K562 (cell line): ENCODE measurements around the gene CYP2A6. TPM values are rescaled to one million over a fixed set of nuclear protein-coding genes. Genes with fewer than 3 reads are reported as not detected.
A peak's percentile ranks its signal among the peaks of the same experiment; 100 is the strongest.

Experiments used
- ATAC-seq: fragments of 200-7000 bp; cut with Tn5 transposase; 3 replicates; pipeline ENCODE4 v1.9.1; 2020; ENCODE audit warnings: moderate library complexity
- BruUV-seq: library from RNA; stranded (reverse); fragments of 400-500 nt; replicated peaks from 2 replicates; lab custom pipeline; 2021; lab: Mats Ljungman, UMichigan
- CTCF ChIA-PET: fragments of 300-600 bp; formaldehyde crosslinking; extraction: SDS; loops from one replicate; lab custom pipeline; 2021; ENCODE audit warnings: low intra/inter-chr PET ratio; lab: Yijun Ruan, JAX
- POLR2A ChIA-PET: fragments of 300-600, 350-650 bp; sonication (Branson Sonifier 250); formaldehyde crosslinking; extraction: SDS; loops from one replicate; lab custom pipeline; 2021; ENCODE audit warnings: antibody characterized with exemption, inconsistent platforms; lab: Yijun Ruan, JAX
- DNase-seq, 4 experiments: peaks; one replicate each; pipeline versions ENCODE4 v3.0.0 to v3.0.0-alpha.2; 2011 to 2018; ENCODE audit warnings: low spot score in 3 of 4, mixed read lengths in 3 of 4; ENCODE audit errors: extremely low read depth in 1 of 4
- FAIRE-seq: peaks from 2 replicates; lab custom pipeline; 2011; peaks lifted over from hg19 to GRCh38; lab: Jason Lieb, UNC
- H2AFZ ChIP-seq: 2 replicates; pipeline ENCODE4 v1.6.0; 2011; ENCODE audit warnings: low read depth, low read length, control low read depth, inconsistent platforms
- H3K27ac ChIP-seq: fragments of 200-600 bp; 3 replicates; pipeline ENCODE4 v1.8.0; 2011; ENCODE audit warnings: low read depth, mild to moderate bottlenecking, control low read depth, inconsistent platforms, low read length, moderate library complexity, mixed read lengths; ENCODE audit errors: extremely low read depth
- H3K27me3 ChIP-seq, 2 experiments: fragments of 300-600 bp in 1 of 2; 2 replicates in 1 of 2; 3 replicates in 1 of 2; pipeline versions ENCODE4 v1.6.0 to v1.8.0; 2011; ENCODE audit warnings: inconsistent platforms in 2 of 2, low read length in 2 of 2, mild to moderate bottlenecking in 1 of 2, mixed read lengths in 1 of 2, moderate library complexity in 1 of 2; ENCODE audit not compliant: control insufficient read depth in 2 of 2, insufficient read depth in 2 of 2
- H3K36me3 ChIP-seq: fragments of 300-600 bp; 3 replicates; pipeline ENCODE4 v1.8.0; 2011; ENCODE audit warnings: mild to moderate bottlenecking, low read length, inconsistent platforms; ENCODE audit not compliant: control insufficient read depth, insufficient read depth
- H3K4me1 ChIP-seq, 2 experiments: fragments of 200-600 bp in 1 of 2; replicated peaks in 1 of 2; 2 replicates in 1 of 2; 3 replicates in 1 of 2; pipeline versions ENCODE4 v1.5.1 to v1.8.0; 2011; ENCODE audit warnings: inconsistent platforms in 2 of 2, low read length in 2 of 2, mild to moderate bottlenecking in 1 of 2, mixed read lengths in 1 of 2, moderate library complexity in 1 of 2; ENCODE audit not compliant: control insufficient read depth in 2 of 2, insufficient read depth in 2 of 2
- H3K4me2 ChIP-seq: 2 replicates; pipeline ENCODE4 v1.6.1; 2011; ENCODE audit warnings: low read length, control low read depth, inconsistent platforms, mixed read lengths; ENCODE audit not compliant: insufficient read depth
- H3K4me3 ChIP-seq: fragments of 200-600 bp; sonication (generic), shearing (Covaris generic); 2 replicates; pipeline ENCODE4 v1.5.1; 2016; ENCODE audit warnings: control low read depth, inconsistent platforms
- H3K79me2 ChIP-seq: fragments of 200-600 bp; 3 replicates; pipeline ENCODE4 v1.8.0; 2011; ENCODE audit warnings: low read length, inconsistent platforms; ENCODE audit not compliant: control insufficient read depth, insufficient read depth
- H3K9ac ChIP-seq, 2 experiments: 2 replicates each; pipeline versions ENCODE4 v1.6.0 to v1.6.1; 2011; ENCODE audit warnings: low read depth in 2 of 2, low read length in 2 of 2, control low read depth in 1 of 2, inconsistent platforms in 1 of 2, mild to moderate bottlenecking in 1 of 2, mixed read lengths in 1 of 2; ENCODE audit not compliant: insufficient read depth in 1 of 2
- H3K9me1 ChIP-seq: one replicate; pipeline ENCODE4 v1.6.0; 2011; ENCODE audit warnings: inconsistent platforms, mild to moderate bottlenecking, low read length, moderate library complexity; ENCODE audit not compliant: control insufficient read depth, insufficient read depth
- H3K9me3 ChIP-seq: replicated peaks from 2 replicates; pipeline ENCODE4 v1.5.1; 2011; ENCODE audit warnings: low read depth, low read length, inconsistent platforms; ENCODE audit not compliant: control insufficient read depth, insufficient read depth
- H4K20me1 ChIP-seq: replicated peaks from 2 replicates; pipeline ENCODE4 v1.6.1; 2011; ENCODE audit warnings: low read length, inconsistent platforms, mixed read lengths; ENCODE audit not compliant: control insufficient read depth, insufficient read depth
- ARNT ChIP-seq, 2 experiments: fragments of 450-650 bp; IDR thresholded peaks; 2 replicates each; pipeline ENCODE4 v1.6.1; 2016; ENCODE audit warnings: mild to moderate bottlenecking in 1 of 2
- EZH2 ChIP-seq: IDR thresholded peaks from 2 replicates; pipeline ENCODE4 v1.6.1; 2012; ENCODE audit warnings: low read depth, mild to moderate bottlenecking, inconsistent platforms, low read length, borderline replicate concordance
- MAFG ChIP-seq: fragments of 450-650 bp; conservative IDR thresholded peaks from 2 replicates; pipeline ENCODE4 v1.6.1; 2016; ENCODE audit warnings: missing genetic modification characterization, missing compliant biosample characterization
- NFIC ChIP-seq: fragments of 450-650 bp; IDR thresholded peaks from 2 replicates; pipeline ENCODE4 v1.6.1; 2017; ENCODE audit warnings: mild to moderate bottlenecking, inconsistent platforms
- POLR2A ChIP-seq: fragments of 450-650 bp; conservative IDR thresholded peaks from 2 replicates; pipeline ENCODE4 v1.6.1; 2016
- RBFOX2 ChIP-seq: fragments of 200-400 bp; formaldehyde crosslinking; IDR thresholded peaks from 2 replicates; pipeline ENCODE4 v1.6.1; 2017; ENCODE audit warnings: low read depth, mild to moderate bottlenecking, low read length, moderate library complexity
- RFX1 ChIP-seq: fragments of 450-650 bp; IDR thresholded peaks from 2 replicates; pipeline ENCODE4 v1.6.1; 2016; ENCODE audit warnings: mild to moderate bottlenecking, moderate library complexity
- SUPT5H ChIP-seq: fragments of 450-650 bp; IDR thresholded peaks from 2 replicates; pipeline ENCODE4 v1.6.1; 2016
- WGBS: fragments of 100-300 bp; shearing (Covaris generic); methylation state at CpG from one replicate; pipeline ENCODE4 v1.1.6; 2016; ENCODE audit warnings: low coverage, mixed read lengths; ENCODE audit not compliant: insufficient coverage; ENCODE audit errors: missing lambda C conversion rate; 5-methylcytosine and 5-hydroxymethylcytosine counted together
- in situ Hi-C: fragments of 300-500 bp; cut with MboI; formaldehyde crosslinking; loops from 4 replicates; pipeline ENCODE4 v1.15.0; 2018; ENCODE audit warnings: inconsistent platforms, mixed read lengths
- intact Hi-C: fragments of 100-400 bp; cut with micrococcal nuclease; formaldehyde crosslinking; loops from 2 replicates; pipeline ENCODE4 v1.14.2; 2022
- polyA plus RNA-seq, 8 experiments: library from polyadenylated mRNA; depleted of rRNA in 4 of 8; stranded (reverse) in 5 of 8; unstranded in 3 of 8; fragments of >200 nt; fragmentation: Nextera tagmentation in 2 of 8; fragmentation: Illumina TruSeq in 1 of 8; extraction: Ambion mirVana in 2 of 8; extraction: Trizol in 1 of 8; gene quantifications; 2 replicates each; pipeline versions ENCODE4 v1.2.1 to v1.2.3, GENCODE V29; 2011 to 2014; ENCODE audit warnings: inconsistent platforms in 1 of 8, missing spikeins in 1 of 8
- total RNA-seq, 7 experiments: library from RNA; depleted of rRNA in 6 of 7; stranded (reverse); fragments of >200 nt in 6 of 7; fragmentation: Illumina TruSeq in 2 of 7; extraction: Trizol in 2 of 7; gene quantifications; 2 replicates each; pipeline versions ENCODE4 v1.2.1 to v1.2.3, GENCODE V29; 2011 to 2021; ENCODE audit warnings: low replicate concordance in 1 of 7
- TF ChIP-seq, protein P1 (sequence below): sonication (generic); formaldehyde crosslinking; IDR thresholded peaks from 2 replicates; pipeline ENCODE4 v1.9.0; 2022; ENCODE audit warnings: mild to moderate bottlenecking, missing genetic modification reagents
- TF ChIP-seq, protein P2 (sequence below): conservative IDR thresholded peaks from 2 replicates; pipeline ENCODE4 v1.6.1; 2011; ENCODE audit warnings: low read depth, mild to moderate bottlenecking, low read length; ENCODE audit not compliant: control insufficient read depth
- TF ChIP-seq, protein P3 (sequence below), 2 experiments: fragments of 450-650 bp; conservative IDR thresholded peaks; 2 replicates each; pipeline ENCODE4 v1.6.1; 2017; ENCODE audit warnings: mild to moderate bottlenecking in 2 of 2, moderate library complexity in 2 of 2
- TF ChIP-seq, protein P4 (sequence below): sonication (generic); formaldehyde crosslinking; IDR thresholded peaks from 2 replicates; pipeline ENCODE4 v1.8.0; 2022; ENCODE audit warnings: mild to moderate bottlenecking, missing genetic modification reagents

CYP2A6 gene
- total and polyA plus RNA-seq, 9 of the 15 experiments (the other 6 are each of a cell fraction or from before 2014, with no cell fraction given): 0.31 TPM; not detected in 8

DNA sequence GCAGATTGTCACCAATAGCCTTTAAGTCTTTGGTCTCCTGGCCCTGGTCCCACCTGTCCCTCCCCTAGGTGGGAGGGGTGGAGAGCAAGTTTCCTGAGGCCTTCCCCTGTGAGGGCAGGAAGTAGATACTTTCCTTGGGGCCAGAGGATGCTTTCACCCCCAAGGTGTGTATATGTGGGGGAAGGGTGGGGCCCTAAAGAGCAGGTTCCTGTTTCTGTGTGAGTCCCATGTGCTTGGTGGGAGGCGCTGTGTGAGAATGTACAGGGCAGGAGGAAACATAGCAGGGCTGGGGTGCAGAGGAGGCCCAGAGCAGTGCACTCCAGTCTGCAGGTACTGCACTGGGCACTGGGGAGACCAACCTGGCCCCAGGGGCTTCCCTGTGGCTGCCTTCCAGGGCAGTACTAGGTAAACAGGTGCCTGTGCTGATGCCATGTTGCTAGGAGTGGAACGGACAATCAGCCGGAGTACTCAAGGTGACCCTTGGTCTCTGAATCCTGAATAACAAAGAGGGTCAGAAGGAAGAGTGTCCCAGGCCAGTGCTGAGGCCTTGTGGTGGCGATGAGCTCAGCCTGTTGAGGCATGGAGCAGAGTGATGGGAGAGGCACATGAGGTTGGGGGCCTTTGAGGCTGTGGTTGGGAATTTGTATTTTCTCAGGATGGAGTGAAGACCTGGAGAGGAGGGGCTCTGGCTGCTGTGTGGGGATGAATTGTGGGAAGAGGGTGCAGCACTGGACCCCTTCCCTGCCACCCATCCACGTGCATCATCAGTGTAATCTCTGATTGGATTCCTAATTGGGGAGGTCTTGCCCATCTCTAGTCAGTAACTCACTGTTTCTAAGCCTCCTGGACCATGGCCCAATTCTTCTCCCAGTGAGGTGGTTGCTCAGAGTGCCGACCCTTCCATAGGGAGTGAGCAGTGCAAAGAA, 46.1 kb downstream of the CYP2A6 start:
- no peaks in the 10 kb centered on the region for H3K27me3 ChIP-seq
- ChIA-PET POLR2A (interaction anchor here (0.7 to 2.1 kb wide), 6 partner anchors 18 to 153 kb away, joined by 3 to 7 read pairs (median 3); partner anchors contain the start of genes ACTMAP and SNRPA), CTCF (no interaction called here)
- WGBS: 84% methylated on average over 6 of the region's 6 CpGs
- intact Hi-C loops: no loop called here
- DNase-seq (peak in 3 of 4 experiments; percentile 29 to 63 (median 30)), ATAC-seq (no peak; the same call in 2 of the 3 replicates), FAIRE-seq (no peak)
- in situ Hi-C loops: no loop called here
- H3K4me2 ChIP-seq: 0 out of 2 replicates have a peak overlapping the region, but pooled peaks have one; percentile 79
- peaks cover 88% of the 10 kb centered on the region for H3K79me2 ChIP-seq
- H3K9ac ChIP-seq: peak overlapping the region in 1 of 2 experiments; percentile 91; a peak in 2 of 4 replicates
- peak overlapping the region; percentile 53; the same call in 2 of the 3 replicates for H3K27ac ChIP-seq
- no peak overlapping the region for H3K4me3 ChIP-seq
- no peaks in the 10 kb centered on the region for H3K9me3 ChIP-seq
- no TSS peak for BruUV-seq
- peaks cover 58% of the 10 kb centered on the region for H4K20me1 ChIP-seq
- H3K4me1 ChIP-seq: peaks cover 42 to 79% of the 10 kb centered on the region in 2 experiments
- H2AFZ ChIP-seq: no peak overlapping the region
- H3K9me1 ChIP-seq: peaks cover 24% of the 10 kb centered on the region
- H3K36me3 ChIP-seq: peaks cover 88% of the 10 kb centered on the region
- TF ChIP-seq SUPT5H (peak; percentile 48; the same call in 1 of the 2 replicates), NFIC (peak; percentile 19; the same call in 1 of the 2 replicates), RBFOX2 (peak; percentile 44; the same call in 1 of the 2 replicates), ARNT (IDR thresholded peaks at IDR 0.05) (no peak), RFX1 (no peak), EZH2 (no peak), POLR2A (peak; percentile 41; the same call in 1 of the 2 replicates), MAFG (tag) (no peak)
- TF ChIP-seq, protein P1, sequence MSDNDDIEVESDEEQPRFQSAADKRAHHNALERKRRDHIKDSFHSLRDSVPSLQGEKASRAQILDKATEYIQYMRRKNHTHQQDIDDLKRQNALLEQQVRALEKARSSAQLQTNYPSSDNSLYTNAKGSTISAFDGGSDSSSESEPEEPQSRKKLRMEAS (CRISPR knock-in tag): peak; percentile 10; the same call in 1 of the 2 replicates
- TF ChIP-seq, protein P2, sequence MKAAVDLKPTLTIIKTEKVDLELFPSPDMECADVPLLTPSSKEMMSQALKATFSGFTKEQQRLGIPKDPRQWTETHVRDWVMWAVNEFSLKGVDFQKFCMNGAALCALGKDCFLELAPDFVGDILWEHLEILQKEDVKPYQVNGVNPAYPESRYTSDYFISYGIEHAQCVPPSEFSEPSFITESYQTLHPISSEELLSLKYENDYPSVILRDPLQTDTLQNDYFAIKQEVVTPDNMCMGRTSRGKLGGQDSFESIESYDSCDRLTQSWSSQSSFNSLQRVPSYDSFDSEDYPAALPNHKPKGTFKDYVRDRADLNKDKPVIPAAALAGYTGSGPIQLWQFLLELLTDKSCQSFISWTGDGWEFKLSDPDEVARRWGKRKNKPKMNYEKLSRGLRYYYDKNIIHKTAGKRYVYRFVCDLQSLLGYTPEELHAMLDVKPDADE: 0 out of 2 replicates have a peak, but pooled peaks have one; percentile 35
- TF ChIP-seq, protein P3, sequence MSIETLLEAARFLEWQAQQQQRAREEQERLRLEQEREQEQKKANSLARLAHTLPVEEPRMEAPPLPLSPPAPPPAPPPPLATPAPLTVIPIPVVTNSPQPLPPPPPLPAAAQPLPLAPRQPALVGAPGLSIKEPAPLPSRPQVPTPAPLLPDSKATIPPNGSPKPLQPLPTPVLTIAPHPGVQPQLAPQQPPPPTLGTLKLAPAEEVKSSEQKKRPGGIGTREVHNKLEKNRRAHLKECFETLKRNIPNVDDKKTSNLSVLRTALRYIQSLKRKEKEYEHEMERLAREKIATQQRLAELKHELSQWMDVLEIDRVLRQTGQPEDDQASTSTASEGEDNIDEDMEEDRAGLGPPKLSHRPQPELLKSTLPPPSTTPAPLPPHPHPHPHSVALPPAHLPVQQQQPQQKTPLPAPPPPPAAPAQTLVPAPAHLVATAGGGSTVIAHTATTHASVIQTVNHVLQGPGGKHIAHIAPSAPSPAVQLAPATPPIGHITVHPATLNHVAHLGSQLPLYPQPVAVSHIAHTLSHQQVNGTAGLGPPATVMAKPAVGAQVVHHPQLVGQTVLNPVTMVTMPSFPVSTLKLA (conservative IDR thresholded peaks at IDR 0.05): peak in 1 of 2 experiments; percentile 30; a peak in 1 of 4 replicates
- TF ChIP-seq, protein P4, sequence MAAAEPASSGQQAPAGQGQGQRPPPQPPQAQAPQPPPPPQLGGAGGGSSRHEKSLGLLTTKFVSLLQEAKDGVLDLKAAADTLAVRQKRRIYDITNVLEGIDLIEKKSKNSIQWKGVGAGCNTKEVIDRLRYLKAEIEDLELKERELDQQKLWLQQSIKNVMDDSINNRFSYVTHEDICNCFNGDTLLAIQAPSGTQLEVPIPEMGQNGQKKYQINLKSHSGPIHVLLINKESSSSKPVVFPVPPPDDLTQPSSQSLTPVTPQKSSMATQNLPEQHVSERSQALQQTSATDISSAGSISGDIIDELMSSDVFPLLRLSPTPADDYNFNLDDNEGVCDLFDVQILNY: no peak
